ENCODE results near the gene DCX.

- TF ChIP-seq CTCF (conservative IDR thresholded peaks at IDR 0.05; ENCODE audit: low read depth in 2 of 2) (no peak), EZH2 (IDR thresholded peaks at IDR 0.05; ENCODE audit: low read depth, unreplicated experiment) (no peak), POLR2AphosphoS5 (IDR thresholded peaks at IDR 0.05; ENCODE audit: low read depth) (no peak), REST (IDR thresholded peaks at IDR 0.05; ENCODE audit: unreplicated experiment) (no peak)
These were observed 141.7 kb downstream of the DCX start, which contains the start of gene CAPN6 for GRCh38 chrX:111270339-111270738.

Data from GM23338 (cell line).